DMS153 treated with DMSO at 0.1 percent for 48 hours (cell line): ENCODE results near the gene PKM.
"Not testable (repeated sequence)": the region's sequence is repeated elsewhere in the genome, so short reads cannot be mapped to it uniquely, and the experiment has no call there.

Experiments used
- DNase-seq: peaks from one replicate; lab custom pipeline; 2025; ENCODE audit not compliant: unreplicated experiment; lab: John Stamatoyannopoulos, UW

PKM gene

DNA sequence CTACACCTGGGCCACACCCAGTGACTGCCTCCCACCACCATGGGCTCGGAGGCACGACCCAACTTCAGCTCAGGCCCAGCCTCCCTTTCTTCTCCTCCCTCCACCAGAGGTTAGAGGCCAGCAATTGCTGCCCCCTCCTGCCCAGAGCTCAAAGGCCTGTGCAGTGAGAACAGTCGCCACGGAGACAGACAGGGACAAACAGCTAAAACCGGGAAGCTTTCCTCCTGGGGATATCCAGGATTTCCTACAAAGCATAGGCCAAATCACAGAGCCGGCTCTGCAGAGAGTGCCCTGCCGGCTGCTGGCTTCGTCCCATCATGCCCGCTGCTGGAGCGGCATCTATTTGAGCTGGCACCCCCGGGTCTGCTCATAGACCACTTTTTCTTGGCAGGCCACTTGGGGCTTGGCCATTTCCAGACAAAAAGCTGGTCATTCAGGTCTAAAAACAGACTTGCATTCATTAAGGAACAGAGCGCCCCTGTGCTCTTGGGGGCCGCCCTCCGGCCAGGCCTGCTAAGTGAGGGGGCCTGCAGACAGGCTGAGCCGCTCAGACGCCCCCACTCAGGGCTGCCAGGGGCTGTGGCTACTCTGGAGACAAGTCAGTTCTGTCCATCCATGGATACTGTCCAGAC is 50.9 kb downstream of the PKM start:
- DNase-seq: no peak

DNA sequence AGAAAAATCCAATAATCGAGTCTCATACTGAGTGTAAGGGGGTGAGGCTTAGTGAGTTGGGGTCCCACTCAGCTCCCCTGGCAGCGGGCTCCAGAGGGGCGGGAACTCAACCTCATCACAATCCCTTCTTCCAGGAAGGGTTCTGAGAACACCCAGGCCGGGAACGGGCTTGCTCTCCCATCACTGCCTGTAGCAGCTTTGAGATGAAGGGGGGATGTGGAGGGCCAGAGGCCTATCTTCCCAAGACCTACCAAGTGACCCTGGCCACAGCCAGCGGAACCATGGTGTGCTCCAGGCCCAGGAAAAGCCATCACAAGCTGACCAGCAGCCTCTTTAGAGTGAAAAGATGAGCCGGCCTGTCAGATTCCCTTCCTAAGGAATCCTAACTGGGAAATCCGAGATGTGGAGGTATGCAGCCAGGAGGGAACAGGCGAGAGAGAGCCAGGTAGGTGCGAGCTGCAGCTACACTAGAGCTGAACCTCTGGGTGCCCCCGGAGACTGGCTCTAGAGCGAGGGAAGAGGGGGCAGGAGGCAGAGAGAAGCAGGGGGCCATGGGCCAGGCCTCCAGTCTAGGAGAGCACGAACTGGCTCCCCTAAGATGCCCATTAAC is 51.9 kb downstream of the PKM start:
- no peak for DNase-seq

DNA sequence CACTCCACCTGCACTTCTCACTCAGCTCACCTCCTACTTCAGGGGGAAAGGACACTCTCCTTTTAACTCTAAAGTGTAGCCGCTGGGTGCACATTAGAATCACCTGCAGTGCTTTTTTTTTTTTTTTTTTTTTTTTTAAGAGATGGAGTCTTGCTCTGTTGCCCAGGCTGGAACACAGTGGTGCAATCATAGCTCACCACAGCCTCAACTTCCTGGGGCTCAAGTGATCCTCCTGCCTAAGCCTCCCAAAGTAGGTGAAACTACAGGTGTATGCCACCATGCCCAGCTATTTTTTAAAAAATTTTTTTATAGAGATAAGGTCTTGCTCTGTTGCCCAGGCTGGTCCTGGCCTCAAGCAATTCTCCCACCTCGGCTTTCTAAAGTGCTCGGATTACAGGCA is 54.2 kb downstream of the PKM start:
- DNase-seq: no peak

DNA sequence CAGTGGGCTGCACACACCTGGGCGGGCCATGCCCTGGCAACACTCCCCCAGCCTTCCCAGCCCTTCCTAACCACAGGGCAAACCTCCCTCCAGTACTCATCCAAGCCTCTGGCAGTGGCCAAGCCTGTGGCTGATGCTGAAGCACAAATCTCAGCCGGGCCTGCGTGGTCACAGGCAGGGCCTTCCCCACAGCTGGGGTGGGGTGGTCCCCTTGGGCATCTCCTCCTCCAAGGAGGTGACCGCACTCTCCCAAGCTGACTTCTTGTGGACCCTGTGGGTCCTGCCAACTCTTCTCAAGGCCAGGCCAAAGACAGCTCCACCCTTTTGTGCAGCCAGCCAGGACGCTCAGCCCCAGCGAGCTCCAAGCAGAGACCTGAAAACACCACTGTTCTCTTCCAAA is 54.8 kb downstream of the PKM start:
- DNase-seq: no peak

DNA sequence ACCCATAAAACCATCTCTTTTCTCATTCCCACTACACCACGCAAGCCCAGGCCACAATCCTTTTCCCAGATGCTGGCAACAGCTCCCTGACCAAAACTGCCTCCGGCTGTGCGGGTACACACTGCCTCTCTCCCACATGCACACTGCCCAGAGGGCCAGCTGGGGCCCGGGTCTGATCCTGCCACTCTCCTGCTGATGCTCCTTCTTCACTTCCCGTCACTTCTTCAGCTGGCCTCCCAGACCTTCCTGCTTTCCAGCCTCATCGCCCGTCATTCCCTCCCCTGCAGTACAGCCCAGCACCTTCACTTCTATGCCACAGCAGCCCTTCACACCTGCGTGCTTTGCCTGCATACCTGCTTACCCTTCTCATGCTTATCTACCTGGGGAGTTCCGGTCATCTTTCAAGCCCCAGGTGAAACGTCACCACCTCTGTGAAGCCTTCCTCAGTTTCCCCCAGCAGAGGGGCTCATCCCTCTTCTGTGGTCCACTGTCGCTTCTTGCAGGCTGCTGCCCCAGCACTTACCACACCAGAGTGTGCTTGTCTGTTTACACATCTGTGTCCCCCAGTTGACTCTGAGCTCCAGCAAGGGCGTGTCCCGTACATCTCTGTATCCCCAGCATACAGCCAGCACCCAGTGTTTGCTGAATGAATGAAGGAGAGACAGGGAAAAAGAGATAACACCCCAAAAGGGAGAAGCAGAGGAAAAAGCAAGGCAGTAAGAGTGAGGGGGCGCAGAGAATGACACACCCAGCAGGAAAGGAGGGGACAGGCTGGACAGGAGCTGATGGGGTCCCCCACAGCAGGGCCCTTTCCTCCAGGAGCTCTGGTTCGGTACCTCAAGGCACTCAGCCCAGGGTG is 55.6 kb downstream of the PKM start:
- DNase-seq: no peak

DNA sequence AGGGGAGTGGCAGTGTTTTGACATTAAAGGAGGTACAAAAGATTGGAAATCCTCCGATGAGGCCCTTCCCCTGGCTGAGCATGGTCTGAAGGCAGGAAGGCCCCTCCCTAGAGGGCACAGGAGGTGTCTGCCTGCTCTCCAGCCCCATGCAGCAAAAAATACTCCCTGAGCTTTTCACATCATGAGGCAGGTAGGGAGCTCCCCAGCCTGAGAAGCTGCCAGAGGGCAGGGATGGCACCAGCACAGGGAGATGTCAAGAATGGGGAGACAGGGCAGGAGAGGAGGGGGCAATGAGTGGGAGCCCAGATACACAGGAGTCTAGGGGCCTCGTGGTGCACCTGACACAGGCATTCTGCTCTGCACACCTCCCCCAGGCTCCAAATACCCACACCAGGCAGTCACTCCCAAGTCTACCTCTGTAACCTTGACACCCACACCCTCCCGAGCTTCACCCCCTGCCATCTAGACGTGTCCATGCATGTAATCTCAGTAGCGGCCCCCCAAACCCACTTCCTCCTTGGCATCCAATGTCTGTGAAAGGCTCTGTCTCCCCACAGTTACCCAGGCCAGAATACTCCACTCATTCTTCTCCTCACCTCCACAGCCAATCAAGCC is 56.3 kb downstream of the PKM start:
- no peak for DNase-seq

DNA sequence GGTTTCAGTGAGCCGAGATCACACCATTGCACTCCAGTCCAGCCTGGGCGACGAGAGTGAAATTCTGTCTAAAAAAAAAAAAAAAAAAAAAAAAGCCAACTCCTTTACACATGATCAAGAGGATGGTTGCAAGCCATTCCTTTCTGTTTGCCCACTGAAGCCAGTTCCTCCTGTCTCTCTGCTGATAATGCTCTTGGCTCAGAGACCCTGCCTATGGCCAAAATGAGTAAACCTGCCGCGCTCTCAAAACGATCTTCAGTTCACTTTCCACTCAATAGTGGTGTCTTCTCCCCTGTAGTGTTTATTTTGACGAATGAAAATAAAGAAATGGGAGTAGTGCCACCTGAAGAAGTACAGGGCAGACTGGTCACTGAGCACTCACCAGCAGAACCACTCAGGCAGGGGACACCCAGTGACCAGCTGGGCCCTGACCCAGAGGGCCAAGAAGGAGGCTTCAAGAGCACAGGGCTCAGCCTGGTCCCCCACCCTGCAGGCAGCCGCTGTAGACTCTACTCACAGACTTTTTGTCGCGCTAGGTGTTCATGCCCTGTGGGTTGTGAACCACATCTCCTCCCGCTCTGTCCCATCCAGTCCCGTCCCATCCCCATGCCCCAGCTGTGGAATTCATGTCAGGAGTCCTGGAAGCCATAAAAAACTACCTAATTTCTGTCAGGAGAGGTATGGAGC is 57.0 kb downstream of the PKM start:
- no peak for DNase-seq

DNA sequence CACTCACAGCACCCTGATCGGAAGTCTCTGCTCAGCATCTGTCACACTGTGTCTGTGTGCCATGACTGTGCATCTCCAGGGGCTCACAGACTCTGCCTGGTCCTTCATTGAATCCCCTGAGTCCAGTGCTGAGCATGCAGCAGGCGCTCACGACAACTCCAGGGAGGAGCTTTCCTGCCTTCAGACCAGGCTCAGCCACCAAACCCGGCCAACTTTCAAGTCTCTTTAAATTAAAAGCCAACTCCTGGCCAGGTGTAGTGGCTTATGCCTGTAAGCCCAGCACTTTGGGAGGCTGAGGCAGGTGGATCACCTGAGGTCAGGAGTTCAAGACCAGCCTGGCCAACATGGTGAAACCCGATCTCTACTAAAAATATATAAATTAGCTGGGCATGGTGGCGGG is 57.6 kb downstream of the PKM start:
- DNase-seq: no peak

DNA sequence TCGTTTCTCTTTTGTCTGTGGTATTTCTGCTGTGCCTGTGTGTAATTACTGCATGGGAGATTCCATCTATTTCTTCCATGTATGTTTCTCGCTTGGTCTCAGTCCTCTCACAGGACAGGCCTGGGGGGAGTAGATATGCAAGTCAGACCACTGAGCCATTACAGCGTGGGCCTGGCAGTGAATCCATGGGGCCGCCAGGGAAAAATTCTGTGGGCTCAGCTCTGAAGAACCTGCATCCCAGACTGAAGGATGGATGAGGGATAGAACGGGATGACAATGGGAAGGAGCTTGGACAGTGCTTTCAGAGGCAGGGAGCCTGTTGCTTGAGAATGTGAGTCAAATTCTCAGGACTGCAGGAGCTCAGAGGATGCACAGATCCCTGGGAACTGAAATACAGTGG is 58.2 kb downstream of the PKM start:
- DNase-seq: no peak

DNA sequence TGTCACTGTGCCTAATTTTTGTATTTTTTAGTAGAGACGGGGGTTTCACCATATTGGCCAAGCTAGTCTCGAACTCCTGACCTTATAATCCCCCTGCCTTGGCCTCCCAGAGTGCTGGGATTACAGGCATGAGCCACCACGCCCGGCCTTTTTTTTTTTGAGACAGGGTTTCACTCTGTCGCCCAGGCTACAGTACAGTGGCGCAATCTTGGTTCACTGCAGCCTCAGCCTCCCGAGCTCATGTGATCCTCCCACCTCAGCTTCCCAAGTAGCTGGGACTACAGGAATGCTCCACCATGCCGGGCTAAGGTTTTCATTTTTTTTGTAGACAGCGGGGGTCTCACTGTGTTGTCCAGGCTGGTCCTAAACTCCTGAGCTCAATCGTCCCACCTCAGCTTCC is 59.0 kb downstream of the PKM start:
- not testable (repeated sequence) for DNase-seq

DNA sequence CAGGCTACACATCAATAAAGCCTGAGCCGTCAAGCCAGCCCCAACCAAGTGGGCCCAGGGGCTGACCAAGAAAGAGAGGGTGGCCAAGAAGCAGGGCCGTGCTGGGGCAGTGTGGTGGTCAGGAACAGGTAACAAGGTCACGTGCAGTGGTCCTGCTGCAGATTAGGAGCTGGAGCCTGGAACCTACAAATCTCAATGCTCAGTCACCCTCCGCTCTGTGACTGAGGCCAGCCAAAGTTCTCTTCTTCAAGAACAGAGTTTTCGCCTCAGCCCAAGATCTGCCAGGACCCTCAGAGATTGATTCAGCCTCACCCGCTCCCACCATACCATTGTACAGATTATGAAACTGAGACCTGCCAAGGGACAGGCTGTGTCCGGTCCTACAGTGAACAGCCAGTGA is 60.3 kb downstream of the PKM start:
- no peak for DNase-seq

DNA sequence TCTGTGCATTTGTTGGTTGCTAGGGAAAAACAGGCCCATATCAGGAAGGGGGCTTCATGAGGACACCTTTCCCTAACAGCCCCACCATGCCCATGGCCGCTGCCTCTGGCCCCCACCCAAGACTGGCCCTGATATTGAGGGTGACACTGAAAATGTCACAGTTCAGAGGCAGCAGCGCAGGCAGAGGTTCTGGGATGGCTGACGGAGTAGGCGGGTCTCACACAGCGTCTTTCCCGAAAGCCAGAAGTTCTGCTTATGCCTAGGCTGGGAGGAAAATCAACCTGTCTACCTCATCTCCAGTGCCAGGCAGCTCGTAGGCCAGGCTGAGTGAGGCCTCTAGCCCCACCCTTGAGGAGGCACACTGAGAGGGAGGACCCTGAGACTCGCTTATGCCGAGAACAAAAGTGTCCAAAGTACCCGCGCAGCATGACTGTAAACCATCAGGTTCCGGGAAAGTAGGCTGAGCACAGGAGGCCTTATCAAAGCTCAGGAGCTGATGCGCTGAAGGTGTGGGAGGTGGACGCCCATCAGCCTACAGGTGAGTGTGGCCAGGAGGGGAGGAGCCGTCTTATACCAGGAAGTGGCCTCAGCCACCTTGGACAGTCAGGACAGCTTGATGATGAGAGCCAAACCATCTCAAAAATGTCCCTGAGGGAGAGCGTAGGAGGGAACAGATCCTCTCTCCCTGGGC is 60.9 kb downstream of the PKM start:
- no peak for DNase-seq

DNA sequence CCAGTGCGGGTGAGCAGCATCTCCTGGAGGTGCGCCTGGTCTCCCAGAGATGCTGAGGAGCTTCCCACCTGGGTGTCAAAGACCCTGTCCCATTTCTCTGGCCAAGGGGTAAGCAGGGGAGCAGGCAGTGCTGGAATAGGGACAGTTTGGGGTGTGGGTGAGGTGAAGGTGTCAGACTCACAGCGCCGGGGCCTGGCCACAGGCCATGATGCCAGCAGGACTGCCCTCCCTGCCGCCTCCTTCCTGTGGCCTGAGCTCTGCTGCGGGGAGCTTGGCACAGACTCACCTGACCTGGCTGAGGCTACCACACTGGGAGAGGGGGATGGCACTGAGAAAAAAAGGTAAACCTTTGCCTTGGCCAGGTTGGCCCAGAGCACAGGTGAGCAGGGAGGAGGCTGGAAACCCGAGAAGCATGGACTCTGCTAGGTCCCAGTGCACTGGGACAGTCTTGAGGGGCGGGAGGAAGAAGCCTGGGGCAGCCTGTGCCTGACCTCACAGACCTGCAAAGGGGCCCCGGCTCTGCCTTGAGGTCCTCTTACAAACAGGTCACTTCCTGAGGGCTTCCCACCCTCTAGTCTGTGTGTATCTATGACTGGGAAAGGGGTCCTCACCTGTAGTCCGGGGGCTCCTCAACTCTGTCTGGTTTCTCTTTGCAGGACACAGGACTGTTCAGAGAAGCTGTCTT is 61.6 kb downstream of the PKM start:
- no peak for DNase-seq

DNA sequence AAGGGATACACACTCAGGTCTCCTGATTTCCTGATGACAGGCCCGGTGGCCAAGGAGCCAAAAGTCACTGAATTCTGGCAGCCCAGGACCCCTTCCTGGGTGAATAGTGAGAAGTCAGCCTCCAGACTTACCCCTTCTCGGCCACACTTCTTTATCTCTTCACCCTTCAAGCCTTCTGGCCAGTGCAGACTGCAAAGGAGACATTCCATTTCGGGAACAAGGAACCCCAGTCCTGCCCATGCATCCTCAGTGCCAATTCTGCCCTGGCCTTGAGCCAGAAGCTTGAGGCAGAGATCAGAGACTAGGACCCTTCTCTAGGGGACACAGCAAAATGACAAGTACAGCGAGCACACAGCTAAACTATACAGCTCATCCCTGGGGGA is 62.2 kb downstream of the PKM start:
- DNase-seq: no peak

DNA sequence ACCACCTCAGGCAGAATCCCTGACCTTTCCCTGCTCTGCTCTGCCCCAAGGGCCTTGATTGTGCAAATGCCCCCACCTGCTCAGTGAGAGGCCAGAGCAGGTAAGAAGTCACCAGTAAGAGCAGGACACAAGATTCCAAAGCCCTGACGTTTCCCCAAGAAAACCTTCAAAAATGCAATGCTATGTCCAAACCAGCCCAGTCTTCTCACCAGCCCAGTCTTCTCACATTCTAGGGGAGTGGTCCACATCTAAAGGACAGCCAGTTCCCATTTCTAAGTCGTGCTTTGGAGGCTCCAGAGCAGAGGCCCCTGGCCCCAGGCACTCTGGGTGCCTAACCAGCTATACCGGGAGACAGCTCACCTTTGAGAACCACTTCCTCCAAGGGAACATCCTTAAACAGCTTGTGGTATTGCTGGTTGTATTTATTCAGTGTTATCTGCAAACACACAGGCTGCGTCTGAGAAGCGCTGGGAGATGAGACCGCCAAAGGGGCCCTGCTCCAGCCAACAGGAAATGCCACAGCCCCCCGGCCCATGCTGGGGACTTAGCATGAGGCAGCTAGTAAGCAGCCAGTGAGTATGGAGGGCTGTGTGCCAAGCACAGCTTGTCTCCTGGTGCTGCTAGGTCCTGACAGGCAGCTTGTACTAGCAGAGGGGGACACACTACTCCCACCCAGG is 62.7 kb downstream of the PKM start:
- DNase-seq: no peak

DNA sequence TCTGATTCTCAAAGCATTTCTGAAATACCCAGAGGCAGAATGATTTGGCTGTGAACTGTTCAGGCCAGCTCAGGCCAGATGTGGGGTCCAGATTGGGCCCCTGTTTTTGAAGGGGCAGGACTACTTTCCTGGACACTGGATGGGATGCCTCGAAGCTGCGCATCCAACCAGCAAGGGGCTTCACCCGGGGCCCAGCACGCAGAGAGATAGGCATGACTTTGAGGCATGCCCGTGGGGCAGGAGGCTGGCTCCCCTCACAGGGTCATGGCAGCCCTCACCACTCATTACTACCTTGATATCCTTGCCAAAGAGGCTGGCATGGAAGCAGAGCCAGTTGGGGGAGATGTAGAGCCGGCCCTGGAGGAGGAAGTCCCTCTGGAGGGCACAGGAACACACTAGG is 63.5 kb downstream of the PKM start:
- DNase-seq: no peak

DNA sequence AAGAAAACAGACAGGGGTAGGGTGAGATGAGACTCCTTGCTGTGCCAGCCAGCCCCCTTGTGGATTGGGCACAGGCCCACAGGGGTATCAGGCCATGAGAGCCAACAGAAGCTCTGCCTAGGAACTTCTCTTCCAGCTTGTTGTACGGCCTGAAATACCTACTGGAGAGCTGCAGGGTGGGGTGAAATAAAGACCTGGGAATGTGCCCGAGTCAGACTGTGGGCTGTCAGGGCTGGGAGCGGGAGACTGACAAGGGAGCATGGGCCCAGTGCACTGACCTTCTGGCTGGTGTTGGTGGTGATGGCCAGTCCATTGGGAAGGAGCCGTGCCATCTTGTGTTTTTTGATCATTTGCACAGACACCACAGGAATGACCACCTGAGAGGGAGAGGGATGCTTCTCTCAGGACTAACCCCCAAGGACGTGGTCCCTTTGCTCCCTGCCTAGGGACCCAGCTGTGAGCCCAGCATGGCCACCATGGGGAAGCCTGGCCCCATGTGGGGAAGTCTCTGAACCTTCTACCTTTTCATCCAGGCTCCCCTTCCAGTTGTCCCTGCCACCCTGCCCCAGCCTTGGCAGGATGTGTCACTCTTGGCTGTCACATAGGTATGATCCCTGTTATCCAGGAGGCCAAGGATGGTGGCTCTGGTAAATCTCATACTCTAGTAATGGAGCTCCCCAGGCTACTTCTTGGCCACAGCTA is 64.1 kb downstream of the PKM start:
- no peak for DNase-seq

DNA sequence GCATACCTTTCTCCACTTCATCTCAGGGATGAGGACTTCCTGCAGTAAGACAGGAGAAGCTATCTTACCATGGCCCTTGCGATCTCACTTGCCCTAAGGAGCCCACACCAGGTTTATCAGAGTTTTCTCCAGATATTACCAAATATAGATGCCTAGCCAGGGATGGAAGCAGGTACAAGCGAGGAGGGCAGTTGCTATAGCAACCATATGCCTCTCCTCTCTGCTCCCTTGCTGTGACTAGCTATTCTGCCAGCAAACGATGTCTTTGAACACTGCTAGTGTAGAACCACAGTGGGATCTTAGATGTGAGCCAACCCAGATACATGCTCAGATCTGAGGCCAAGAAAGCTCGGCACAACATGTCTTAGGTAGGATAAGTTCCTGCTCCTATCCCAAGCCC is 67.3 kb downstream of the PKM start:
- no peak for DNase-seq

DNA sequence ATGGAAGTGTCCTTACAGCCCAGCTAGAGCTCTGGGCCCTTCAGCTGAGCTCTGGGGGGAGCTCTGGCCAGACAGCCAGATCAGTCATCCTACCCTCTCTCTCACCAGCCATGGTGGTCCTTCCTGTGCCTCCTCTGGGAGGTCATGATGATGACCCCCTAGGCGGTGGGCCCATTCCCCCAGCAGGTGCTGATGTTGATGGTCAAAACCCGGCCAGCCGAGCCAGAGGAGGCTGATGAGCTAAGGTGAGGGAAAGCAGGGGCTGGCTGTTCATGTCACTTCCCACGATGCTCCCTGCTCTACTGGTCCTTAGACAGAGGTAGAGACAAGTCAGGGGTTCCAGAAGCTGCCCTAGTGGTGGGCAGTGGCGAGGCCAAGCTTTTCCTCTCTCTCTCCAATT is 68.4 kb downstream of the PKM start:
- DNase-seq: no peak
